Endometrium (tissue), 2 donors: Measurements from ENCODE around the gene GSX2.
"Not testable (repeated sequence)": the region's sequence is repeated elsewhere in the genome, so short reads cannot be mapped to it uniquely, and the experiment has no call there.

Experiments used
- FAIRE-seq: peaks from 2 replicates; lab custom pipeline; 2012; peaks lifted over from hg19 to GRCh38; lab: Jason Lieb, UNC
- donor health status: control.
- donor health status: control.

GSX2 gene

DNA sequence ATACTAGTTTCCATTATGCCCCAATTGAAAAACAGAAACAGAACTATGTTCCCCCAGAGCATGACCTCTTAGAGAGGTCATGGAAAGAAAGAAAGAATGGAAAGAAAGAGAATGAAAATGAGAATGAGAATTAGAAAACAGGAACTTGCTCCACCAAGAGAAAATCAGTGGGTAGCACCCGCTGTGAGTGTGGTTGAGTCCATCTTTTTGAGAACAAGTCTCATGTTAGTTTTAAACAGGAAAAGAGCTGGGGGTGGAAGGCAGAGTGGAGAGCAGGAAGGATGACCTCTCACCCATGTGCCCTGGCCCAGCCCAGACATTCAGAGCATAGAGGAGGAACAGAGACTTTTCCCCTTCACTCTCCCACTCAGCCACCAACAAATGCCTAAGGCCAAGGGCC lies 4.9 kb downstream of the GSX2 start:
- no peak for FAIRE-seq

DNA sequence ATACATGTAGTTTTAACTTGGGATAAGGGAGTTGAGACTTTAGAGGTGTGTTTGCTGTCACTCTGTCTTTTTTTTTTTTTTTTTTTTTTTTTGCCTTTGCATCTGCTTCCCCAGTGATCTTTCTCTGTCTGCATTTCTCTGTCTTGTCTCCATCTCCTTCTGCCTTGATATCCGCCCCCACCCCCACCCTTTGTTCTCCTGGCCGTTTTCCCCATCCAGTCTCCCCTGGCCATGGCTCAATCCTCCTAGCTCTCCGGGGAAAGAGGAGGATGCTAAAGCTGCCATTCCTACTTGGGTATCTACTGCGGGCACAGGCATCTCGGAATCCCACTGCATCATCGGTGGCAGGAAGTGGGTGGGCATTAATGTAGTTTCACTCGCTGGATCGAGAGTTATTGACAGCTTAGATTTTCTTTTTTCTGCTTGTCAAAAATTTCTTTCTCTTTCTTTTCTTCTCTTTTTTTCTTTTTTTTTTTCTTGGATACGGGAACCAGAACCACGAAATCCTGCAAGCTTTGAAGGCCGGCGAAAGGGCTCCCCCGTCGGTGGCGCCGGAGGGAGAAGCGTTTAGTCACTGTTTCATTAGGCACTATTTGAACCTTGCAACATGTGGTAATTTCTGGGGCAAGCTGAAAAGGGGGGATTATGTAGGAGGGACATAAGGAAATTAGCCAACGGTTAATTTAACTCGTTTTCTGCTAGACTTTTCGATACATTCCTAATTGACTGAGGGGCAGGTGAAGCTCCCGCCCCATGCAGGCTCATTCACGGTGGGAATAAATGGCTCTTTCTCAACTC lies 8.2 kb downstream of the GSX2 start:
- FAIRE-seq = no peak

DNA sequence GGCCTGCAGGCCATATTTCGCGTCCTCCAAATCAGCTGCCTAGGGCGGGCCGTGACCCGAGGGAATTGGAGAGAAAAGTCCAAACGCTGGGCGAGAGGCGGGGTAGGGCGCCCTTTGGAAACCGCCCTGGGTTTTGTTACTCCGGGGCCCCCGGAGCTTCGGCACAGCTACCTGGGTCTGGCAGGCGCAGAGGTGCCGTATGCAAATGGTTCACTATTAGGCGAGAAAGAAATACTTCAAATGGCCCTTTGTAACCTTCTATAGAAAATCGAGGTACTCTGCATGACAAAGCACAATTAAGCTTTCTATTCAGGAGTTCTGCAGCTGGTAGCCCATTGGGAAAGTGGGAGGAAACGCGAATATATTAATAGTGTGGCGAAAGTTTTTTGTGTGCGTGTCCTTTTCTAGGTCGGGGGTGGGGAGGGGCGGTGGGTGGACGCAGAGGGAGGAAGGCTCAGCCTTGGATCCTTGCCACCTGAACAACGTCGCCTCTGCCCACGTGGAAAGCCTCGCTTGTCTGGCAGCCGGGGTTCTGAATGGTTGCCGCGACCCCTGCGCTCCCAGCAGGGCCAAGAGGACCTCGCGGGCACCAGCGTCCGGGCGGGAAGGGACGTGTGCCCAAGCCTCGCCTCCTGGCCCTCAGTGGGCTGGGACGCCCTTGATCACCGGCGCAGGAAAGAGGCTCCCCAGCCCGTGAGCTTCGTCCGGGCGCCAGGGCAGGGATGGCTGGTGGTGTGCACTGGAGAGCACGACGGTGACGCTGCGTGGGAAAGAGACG lies 9.5 kb downstream of the GSX2 start:
- FAIRE-seq = no peak

DNA sequence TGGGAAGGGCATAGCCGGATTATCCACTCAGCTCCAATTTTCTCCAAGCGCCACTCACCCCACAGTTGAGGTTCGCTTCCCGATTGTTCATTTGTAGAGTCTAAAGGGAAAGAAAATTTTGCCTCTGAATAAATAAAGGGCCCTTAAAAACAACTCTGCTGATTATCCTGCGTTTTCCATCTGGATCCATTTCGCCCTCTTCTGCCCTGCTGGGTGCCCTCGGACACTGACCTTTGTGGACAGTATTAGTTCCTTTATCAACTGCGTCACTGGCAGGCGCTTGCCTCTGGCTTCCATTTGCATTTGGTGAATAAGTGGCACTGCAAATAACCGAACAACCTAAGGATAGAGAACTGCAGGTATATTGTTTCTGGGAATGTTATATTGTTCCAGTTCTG lies 10.1 kb downstream of the GSX2 start:
- FAIRE-seq = no peak

DNA sequence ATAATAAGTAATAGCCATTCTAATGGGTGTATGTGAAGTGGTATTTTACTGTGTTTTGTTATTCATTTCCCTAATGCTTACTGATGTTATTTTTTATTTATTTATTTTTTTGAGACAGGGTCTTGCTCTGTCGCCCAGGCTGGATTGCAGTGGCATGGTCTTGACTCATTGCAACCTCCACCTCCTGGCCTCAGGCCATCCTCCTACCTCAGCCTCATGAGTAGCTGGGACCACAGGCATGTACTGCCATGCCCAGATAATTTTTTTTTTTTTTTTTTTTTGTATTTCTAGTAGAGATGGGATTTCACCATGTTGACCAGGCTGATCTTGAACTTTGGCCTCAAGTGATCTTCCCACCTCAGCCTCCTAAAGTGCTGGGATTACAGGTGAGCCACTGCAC lies 13.2 kb downstream of the GSX2 start:
- not testable (repeated sequence) for FAIRE-seq

DNA sequence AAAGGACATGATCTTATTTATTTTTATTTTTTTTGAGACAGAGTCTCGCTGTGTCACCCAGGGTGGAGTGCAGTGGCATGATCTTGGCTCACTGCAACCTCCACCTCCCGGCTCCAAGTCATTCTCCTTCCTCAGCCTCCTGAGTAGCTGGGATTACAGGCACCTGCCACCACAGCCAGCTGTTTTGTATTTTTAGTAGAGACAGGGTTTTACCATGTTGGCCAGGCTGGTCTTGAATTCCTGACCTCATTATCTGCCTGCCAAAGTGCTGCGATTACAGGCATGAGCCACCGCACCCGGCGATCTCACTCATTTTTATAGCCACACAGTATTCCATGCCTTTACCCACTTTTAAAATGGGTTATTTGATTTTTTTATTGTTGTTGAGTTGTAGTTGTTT lies 16.3 kb downstream of the GSX2 start:
- FAIRE-seq = not testable (repeated sequence)

DNA sequence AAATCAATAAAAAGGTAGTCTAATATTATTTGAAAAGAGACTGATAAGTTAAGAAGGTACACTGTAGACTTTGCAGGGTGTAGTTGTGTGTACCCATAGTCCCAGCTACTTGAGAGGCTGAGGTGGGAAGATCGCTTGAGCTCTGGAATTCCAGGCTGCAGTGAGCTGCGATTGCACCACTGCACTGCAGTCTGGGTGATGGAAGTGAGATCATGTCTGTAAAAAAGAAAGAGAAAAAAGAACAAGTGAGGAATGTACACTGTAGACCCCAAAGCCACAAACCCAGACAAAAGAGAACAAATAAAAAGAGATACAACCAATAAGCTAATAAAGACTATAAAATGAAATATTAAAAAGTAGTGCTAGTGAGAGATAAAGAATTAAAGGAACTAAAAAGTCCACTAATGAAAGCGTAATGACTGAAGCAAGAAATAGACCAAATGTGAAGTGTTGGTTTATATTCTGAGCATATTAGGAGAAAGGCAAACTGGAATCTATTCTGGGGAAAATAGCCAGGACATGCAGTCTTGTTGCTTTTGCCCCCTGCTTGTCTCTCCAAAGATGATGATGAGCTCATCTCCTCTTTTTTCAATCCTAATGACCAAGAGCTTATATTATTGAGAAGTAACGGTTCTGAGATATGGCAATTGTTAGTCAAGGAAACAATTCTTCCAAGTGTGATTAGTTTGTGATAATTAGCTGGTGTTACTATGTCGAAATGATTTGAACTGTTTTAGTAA lies 19.1 kb downstream of the GSX2 start:
- FAIRE-seq = no peak

DNA sequence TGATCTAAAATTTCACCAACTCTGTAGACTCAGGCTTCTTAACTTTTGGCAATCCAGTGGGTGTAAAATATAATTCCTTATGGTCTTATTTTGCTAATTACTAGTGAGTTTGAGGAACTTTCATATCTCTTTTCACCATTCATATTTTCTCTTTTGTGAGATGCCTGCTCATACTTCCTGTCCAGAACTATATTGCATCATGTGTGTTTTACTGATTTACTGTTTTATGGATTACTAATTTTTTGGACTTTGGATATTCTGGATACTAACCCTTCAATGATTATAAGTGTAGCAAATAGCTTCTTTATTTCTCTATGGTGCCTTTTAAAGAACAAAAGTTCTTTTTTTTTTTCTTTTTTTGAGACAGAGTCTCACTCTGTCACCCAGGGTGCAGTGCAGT lies 20.6 kb downstream of the GSX2 start:
- FAIRE-seq = no peak

DNA sequence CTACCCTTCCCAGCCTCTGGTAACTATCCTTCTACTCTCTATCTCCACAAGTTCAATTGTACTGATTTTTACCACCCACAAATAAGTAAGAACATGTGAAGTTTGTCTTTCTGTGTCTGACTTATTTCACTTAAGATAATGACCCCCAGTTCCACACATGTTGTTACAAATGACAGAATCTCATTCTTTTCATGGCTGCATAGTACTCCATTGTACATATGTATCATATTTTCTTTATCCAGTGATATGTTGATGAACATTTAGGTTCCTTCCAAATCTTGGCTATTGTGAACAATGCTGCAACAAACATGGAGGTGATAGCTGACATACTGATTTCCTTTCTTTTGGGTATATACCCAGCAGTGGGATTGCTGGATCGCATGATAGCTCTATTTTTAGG lies 27.7 kb downstream of the GSX2 start:
- FAIRE-seq = no peak

DNA sequence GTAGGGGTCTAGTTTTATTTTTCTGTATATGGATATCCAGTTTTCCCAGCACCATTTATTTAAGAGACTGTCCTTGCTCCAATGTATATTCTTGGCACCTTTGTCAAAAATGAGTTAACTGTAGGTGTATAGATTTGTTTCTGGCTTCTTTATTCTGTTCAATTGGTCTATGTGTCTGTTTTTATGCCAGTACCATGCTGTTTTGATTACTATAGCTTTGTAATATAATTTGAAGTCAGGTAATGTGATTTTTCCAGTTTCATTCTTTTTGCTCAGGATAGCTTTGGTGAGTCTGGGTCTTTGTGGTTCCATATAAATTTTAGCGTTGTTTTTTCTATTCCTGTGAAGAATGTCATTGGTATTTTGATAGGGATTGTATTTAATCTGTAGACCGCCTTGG lies 28.7 kb downstream of the GSX2 start:
- not testable (repeated sequence) for FAIRE-seq

DNA sequence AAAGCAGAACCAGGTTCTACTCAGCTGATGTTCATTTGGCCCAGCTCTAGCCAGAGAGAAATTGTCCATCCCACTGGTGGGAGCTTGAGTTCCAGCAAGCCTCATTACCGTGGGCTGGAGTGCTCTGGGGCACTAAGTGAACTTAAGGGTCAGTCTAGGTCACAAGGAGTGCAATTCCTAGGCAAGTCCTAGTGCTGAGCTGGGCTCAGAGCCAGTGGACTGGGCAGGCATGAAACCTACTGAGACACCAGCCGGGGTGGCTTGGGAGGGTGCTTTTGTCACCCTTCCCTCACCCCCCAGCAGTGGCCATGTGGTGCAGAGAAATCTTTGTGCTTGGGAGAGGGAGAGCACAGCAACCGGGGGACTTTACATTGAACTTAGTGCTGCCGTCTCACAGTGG lies 39.4 kb downstream of the GSX2 start:
- no peak for FAIRE-seq

DNA sequence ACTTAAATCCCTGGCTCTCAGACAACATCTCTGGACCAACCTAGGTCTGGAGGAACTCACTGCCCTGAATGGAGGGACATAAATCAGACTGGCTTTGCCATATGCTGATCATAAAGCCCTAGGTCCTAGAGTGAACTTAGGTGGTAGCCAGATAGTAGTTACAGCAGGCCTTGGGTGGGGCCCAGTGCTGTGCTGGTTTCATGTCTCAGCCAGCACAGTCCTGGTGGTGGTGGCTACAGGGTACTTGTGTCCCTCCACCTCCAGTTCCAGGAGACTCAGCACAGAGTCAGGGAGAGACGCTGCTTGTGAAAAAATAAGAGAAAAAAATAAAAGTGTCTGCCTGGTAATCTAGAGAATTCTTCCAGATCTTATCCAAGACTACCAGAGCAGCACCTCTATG lies 40.3 kb downstream of the GSX2 start:
- FAIRE-seq = no peak

DNA sequence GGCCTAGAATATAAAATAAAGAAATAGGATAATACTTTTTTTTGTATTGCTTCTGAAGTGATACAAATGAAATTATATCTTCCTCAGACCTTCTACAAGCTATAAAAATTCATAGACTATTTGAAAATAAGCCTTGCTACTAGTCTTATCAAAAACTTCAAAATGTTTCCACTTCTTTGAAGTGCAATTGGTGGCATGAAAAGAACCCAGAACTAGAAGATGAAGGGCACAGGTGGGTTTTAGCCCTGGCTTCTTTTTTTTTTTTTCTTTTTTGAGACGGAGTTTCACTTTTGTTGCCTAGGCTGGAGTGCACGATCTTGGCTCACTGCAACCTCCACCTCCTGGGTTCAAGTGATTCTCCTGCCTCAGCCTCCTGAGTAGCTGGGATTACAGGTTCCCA lies 44.2 kb downstream of the GSX2 start:
- FAIRE-seq = no peak

DNA sequence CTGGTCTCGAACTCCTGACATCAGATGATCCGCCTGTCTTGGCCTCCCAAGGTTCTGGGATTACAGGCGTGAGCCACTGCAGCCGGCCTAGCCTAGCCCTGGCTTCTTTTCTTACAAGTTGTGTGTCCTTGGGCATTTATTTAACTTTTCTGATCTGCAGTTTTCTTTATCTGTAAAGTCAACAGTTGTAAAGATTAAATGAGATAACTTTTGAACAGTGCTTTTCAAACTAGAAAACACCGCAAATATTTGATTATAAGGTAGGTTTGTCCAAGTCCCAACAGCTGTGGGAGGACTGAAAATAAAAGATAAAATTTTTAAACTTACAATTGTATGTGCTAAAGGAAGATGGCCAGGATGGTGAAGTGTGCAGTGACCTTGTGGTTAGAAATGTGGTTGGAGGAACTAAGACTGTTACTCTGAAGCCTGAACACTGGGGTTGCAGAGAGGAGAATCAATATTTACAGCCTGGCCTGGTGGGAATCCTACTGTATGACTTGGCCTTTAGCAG lies 44.8 kb downstream of the GSX2 start:
- no peak for FAIRE-seq

DNA sequence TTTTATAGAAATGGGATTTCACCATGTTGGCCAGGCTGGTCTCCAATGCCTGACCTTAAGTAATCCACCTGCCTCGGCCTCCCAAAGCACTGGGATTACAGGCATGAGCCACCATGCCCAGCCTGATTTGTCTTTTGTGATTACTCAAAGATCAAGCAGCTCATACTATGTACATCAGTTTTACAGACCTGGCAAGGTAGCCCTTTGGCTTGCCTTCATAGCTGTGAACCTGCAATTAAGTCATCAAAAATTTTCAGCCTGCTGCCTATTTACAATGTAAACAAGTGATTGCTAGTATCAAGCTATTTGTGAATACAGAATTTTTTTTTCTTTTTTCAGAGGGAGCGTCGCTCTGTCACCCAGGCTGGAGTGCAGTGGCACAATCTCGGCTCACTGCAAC lies 46.2 kb downstream of the GSX2 start:
- no peak for FAIRE-seq

DNA sequence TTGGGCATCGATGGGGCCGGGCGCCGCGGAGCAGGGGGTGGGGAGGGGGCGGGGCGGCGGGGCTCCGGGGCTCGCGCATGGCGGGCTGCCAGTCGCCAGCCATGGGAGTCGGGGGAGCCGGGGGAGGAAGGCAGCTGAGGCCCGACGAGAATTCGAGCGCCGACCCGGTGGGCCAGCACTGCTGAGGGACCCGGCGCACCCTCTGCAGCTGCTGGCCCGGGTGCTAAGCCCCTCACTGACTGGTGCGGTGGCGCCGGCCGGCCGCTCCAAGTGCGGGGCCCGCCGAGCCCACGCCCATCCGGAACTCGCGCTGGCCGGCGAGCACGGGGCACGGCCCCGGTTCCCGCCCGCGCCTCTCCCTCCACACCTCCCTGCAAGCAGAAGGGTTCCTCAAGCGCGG lies 49.4 kb downstream of the GSX2 start:
- no peak for FAIRE-seq
